ENCODE measurements around the gene AIRE. TPM values are rescaled to one million over a fixed set of nuclear protein-coding genes. Genes with fewer than 3 reads are reported as not detected.
"Not testable (repeated sequence)": the region's sequence is repeated elsewhere in the genome, so short reads cannot be mapped to it uniquely, and the experiment has no call there.

AIRE gene
- not detected for total RNA-seq

- DNase-seq (ENCODE audit: low spot score in 2 of 2) (no peak), ATAC-seq (no peak)
- H3K9me3 Mint-ChIP-seq = no peaks in the 10 kb centered on the region
- H3K27ac Mint-ChIP-seq = no peak within 1 kb of the TSS
- H3K36me3 Mint-ChIP-seq = no peaks in the 10 kb centered on the region
Measured at GRCh38 chr21:44285138-44285992, at the start of gene AIRE. Gene AIRE (plus strand): TSS chr21:44285876. CDS start chr21:44286007, 131 bp downstream.

- H3K9me3 Mint-ChIP-seq; DNase-seq (ENCODE audit: low spot score in 2 of 2); H3K27ac Mint-ChIP-seq; H3K36me3 Mint-ChIP-seq: not testable (repeated sequence)
- peak; percentile 5 to 7 for ATAC-seq
Measured at GRCh38 chr21:44240353-44240752, 45.3 kb upstream of the AIRE start.

- H3K27ac Mint-ChIP-seq; H3K9me3 Mint-ChIP-seq; DNase-seq (ENCODE audit: low spot score in 2 of 2); H3K36me3 Mint-ChIP-seq: not testable (repeated sequence)
- ATAC-seq = peak; percentile 59 to 66
Measured at GRCh38 chr21:44240842-44241241, 44.8 kb upstream of the AIRE start, which contains the start of gene ICOSLG. Gene ICOSLG (minus strand): TSS chr21:44240943. CDS start chr21:44240817, 126 bp downstream.

- ATAC-seq = peak; percentile 47 to 64
- H3K27ac Mint-ChIP-seq; DNase-seq (ENCODE audit: low spot score in 2 of 2); H3K36me3 Mint-ChIP-seq; H3K9me3 Mint-ChIP-seq: not testable (repeated sequence)
Measured at GRCh38 chr21:44241281-44241680, 44.4 kb upstream of the AIRE start.

- not testable (repeated sequence) for H3K27ac Mint-ChIP-seq; H3K36me3 Mint-ChIP-seq; DNase-seq (ENCODE audit: low spot score in 2 of 2); H3K9me3 Mint-ChIP-seq
- peak; percentile 81 to 84 for ATAC-seq
Measured at GRCh38 chr21:44243980-44244379, 41.7 kb upstream of the AIRE start.

- H3K36me3 Mint-ChIP-seq; ATAC-seq; DNase-seq (ENCODE audit: low spot score in 2 of 2); H3K9me3 Mint-ChIP-seq; H3K27ac Mint-ChIP-seq: not testable (repeated sequence)
Measured at GRCh38 chr21:44247904-44248303, 37.8 kb upstream of the AIRE start.

GRCh38 chr21:44249204-44250037, 36.3 kb upstream of the AIRE start:
- H3K9me3 Mint-ChIP-seq; H3K27ac Mint-ChIP-seq; DNase-seq (ENCODE audit: low spot score in 2 of 2); ATAC-seq; H3K36me3 Mint-ChIP-seq: not testable (repeated sequence)

GRCh38 chr21:44253832-44254710, 31.6 kb upstream of the AIRE start:
- no peak for ATAC-seq
- no peak for DNase-seq (ENCODE audit: low spot score in 2 of 2)
- H3K36me3 Mint-ChIP-seq = no peaks in the 10 kb centered on the region
- H3K27ac Mint-ChIP-seq = no peak overlapping the region
- H3K9me3 Mint-ChIP-seq = no peaks in the 10 kb centered on the region

- no peak overlapping the region for H3K27ac Mint-ChIP-seq
- no peak for DNase-seq (ENCODE audit: low spot score in 2 of 2)
- no peak for ATAC-seq
Measured at GRCh38 chr21:44255511-44255981, 30.1 kb upstream of the AIRE start.

GRCh38 chr21:44258056-44258725, 27.5 kb upstream of the AIRE start:
- no peak for ATAC-seq
- no peak for DNase-seq (ENCODE audit: low spot score in 2 of 2)
- no peaks in the 10 kb centered on the region for H3K36me3 Mint-ChIP-seq
- peak overlapping the region in 1 of 2 donors; percentile 14 for H3K27ac Mint-ChIP-seq
- no peaks in the 10 kb centered on the region for H3K9me3 Mint-ChIP-seq

More at GRCh38 chr21:44255511-44255981, 30.1 kb upstream of the AIRE start:
- Mint-ChIP-seq H3K36me3 (no peaks in the 10 kb centered on the region), H3K9me3 (no peaks in the 10 kb centered on the region)

- DNase-seq (ENCODE audit: low spot score in 2 of 2) (no peak), ATAC-seq (no peak)
- Mint-ChIP-seq H3K9me3 (no peaks in the 10 kb centered on the region), H3K27ac (no peak overlapping the region), H3K36me3 (no peaks in the 10 kb centered on the region)
Measured at GRCh38 chr21:44259082-44259705, 26.5 kb upstream of the AIRE start.

- DNase-seq (ENCODE audit: low spot score in 2 of 2) (no peak), ATAC-seq (no peak)
- Mint-ChIP-seq H3K9me3 (no peaks in the 10 kb centered on the region), H3K36me3 (no peaks in the 10 kb centered on the region), H3K27ac (no peak overlapping the region)
Measured at GRCh38 chr21:44260066-44260465, 25.6 kb upstream of the AIRE start.

GRCh38 chr21:44260791-44261631, 24.7 kb upstream of the AIRE start:
- H3K36me3 Mint-ChIP-seq = no peaks in the 10 kb centered on the region
- DNase-seq (ENCODE audit: low spot score in 2 of 2) (no peak), ATAC-seq (no peak)
- peak overlapping the region in 1 of 2 donors; percentile 46 for H3K27ac Mint-ChIP-seq
- H3K9me3 Mint-ChIP-seq = no peaks in the 10 kb centered on the region

GRCh38 chr21:44261675-44262295, 23.9 kb upstream of the AIRE start, which contains the start of gene DNMT3L:
Gene DNMT3L (minus strand): TSS chr21:44261897. CDS start chr21:44261259, 638 bp downstream.
- ATAC-seq (no peak), DNase-seq (ENCODE audit: low spot score in 2 of 2) (no peak)
- H3K36me3 Mint-ChIP-seq = no peaks in the 10 kb centered on the region
- peak within 1 kb of the TSS in 1 of 2 donors; percentile 46 for H3K27ac Mint-ChIP-seq
- no peaks in the 10 kb centered on the region for H3K9me3 Mint-ChIP-seq
